ENCODE data around the gene MYH2.

MYH2 gene

GRCh38 chr17:10492004-10492403, 57.5 kb downstream of the MYH2 start:
- H3K4me3 ChIP-seq (replicated peaks; ENCODE audit: low read depth, low read length), result no peak overlapping the region
- TF ChIP-seq CTCF (IDR thresholded peaks at IDR 0.05; ENCODE audit: low read depth, low read length, missing control alignments), result no peak
- no peak for DNase-seq (ENCODE audit: extremely low read depth, low read depth)

GRCh38 chr17:10482252-10482651, 67.2 kb downstream of the MYH2 start:
- no peak for TF ChIP-seq CTCF (IDR thresholded peaks at IDR 0.05; ENCODE audit: low read depth, low read length, missing control alignments)
- no peak for DNase-seq (ENCODE audit: extremely low read depth, low read depth)
- no peak overlapping the region for H3K4me3 ChIP-seq (replicated peaks; ENCODE audit: low read depth, low read length)

GRCh38 chr17:10477701-10478100, 71.8 kb downstream of the MYH2 start:
- DNase-seq (ENCODE audit: extremely low read depth, low read depth), result no peak
- no peak overlapping the region for H3K4me3 ChIP-seq (replicated peaks; ENCODE audit: low read depth, low read length)
- TF ChIP-seq CTCF (IDR thresholded peaks at IDR 0.05; ENCODE audit: low read depth, low read length, missing control alignments), result no peak

GRCh38 chr17:10474536-10474935, 74.9 kb downstream of the MYH2 start:
- H3K4me3 ChIP-seq (replicated peaks; ENCODE audit: low read depth, low read length), result no peak overlapping the region
- no peak for TF ChIP-seq CTCF (IDR thresholded peaks at IDR 0.05; ENCODE audit: low read depth, low read length, missing control alignments)
- DNase-seq (ENCODE audit: extremely low read depth, low read depth), result no peak

GRCh38 chr17:10471858-10472257, 77.6 kb downstream of the MYH2 start:
- TF ChIP-seq CTCF (IDR thresholded peaks at IDR 0.05; ENCODE audit: low read depth, low read length, missing control alignments), result no peak
- no peak overlapping the region for H3K4me3 ChIP-seq (replicated peaks; ENCODE audit: low read depth, low read length)
- no peak for DNase-seq (ENCODE audit: extremely low read depth, low read depth)
